SK-N-SH (cell line): ENCODE data around the gene PI4K2B. TPM values are rescaled to one million over a fixed set of nuclear protein-coding genes. Genes with fewer than 3 reads are reported as not detected.

Experiments used
- CTCF ChIA-PET: fragments of 300-600, 350-600 bp; formaldehyde crosslinking; extraction: SDS; loops from one replicate; lab custom pipeline; 2021; lab: Yijun Ruan, JAX
- POLR2A ChIA-PET: fragments of 350-600 bp; sonication (Branson Sonifier 250); formaldehyde crosslinking; extraction: SDS; loops from one replicate; lab custom pipeline; 2020; ENCODE audit warnings: antibody characterized with exemption, inconsistent platforms; lab: Yijun Ruan, JAX
- DNase-seq: peaks from one replicate; pipeline ENCODE4 v3.0.0; 2012
- H2AFZ ChIP-seq: fragments of 200-600 bp; sonication (generic); 2 replicates; pipeline ENCODE4 v1.8.1; 2016; ENCODE audit warnings: antibody characterized with exemption, mild to moderate bottlenecking, low read depth
- H3F3A ChIP-seq: fragments of 200-600 bp; sonication (generic); replicated peaks from 2 replicates; pipeline ENCODE3; 2016; ENCODE audit warnings: antibody characterized with exemption, mild to moderate bottlenecking; ENCODE audit not compliant: insufficient read depth
- H3K27ac ChIP-seq, 2 experiments: fragments of 200-500 bp in 1 of 2; fragments of 200-600 bp in 1 of 2; sonication (Bioruptor generic) in 1 of 2; sonication (generic), shearing (Covaris generic) in 1 of 2; 2 replicates each; pipeline versions ENCODE4 v1.5.1 to v1.6.1; 2014 to 2016; ENCODE audit warnings: low read depth in 2 of 2, inconsistent platforms in 1 of 2, low read length in 1 of 2, mild to moderate bottlenecking in 1 of 2, mixed read lengths in 1 of 2
- H3K27me3 ChIP-seq: fragments of 200-600 bp; sonication (generic), shearing (Covaris generic); 2 replicates; pipeline ENCODE4 v1.6.1; 2016; ENCODE audit warnings: mixed run types; ENCODE audit not compliant: insufficient read depth
- H3K36me3 ChIP-seq, 2 experiments: fragments of 200-500 bp in 1 of 2; fragments of 200-600 bp in 1 of 2; sonication (Bioruptor generic) in 1 of 2; sonication (generic) in 1 of 2; replicated peaks in 1 of 2; 2 replicates each; pipeline versions ENCODE3 to v1.5.1; 2014 to 2016; ENCODE audit warnings: low read length in 1 of 2, mild to moderate bottlenecking in 1 of 2; ENCODE audit not compliant: insufficient read depth in 2 of 2, control insufficient read depth in 1 of 2
- H3K4me1 ChIP-seq, 2 experiments: fragments of 200-500 bp in 1 of 2; fragments of 200-600 bp in 1 of 2; sonication (Bioruptor generic) in 1 of 2; sonication (generic), shearing (Covaris generic) in 1 of 2; 2 replicates each; pipeline versions ENCODE4 v1.5.1 to v1.6.1; 2014 to 2016; ENCODE audit warnings: low read depth in 1 of 2, low read length in 1 of 2, mixed run types in 1 of 2; ENCODE audit not compliant: insufficient read depth in 2 of 2, control insufficient read depth in 1 of 2
- H3K4me2 ChIP-seq: fragments of 200-600 bp; sonication (generic), shearing (Covaris generic); 2 replicates; pipeline ENCODE4 v1.6.1; 2017; ENCODE audit warnings: mixed run types
- H3K4me3 ChIP-seq, 2 experiments: fragments of 200-500 bp in 1 of 2; fragments of 200-600 bp in 1 of 2; sonication (Bioruptor generic) in 1 of 2; sonication (generic), shearing (Covaris generic) in 1 of 2; 2 replicates each; pipeline versions ENCODE4 v1.5.1 to v1.8.1; 2014 to 2016; ENCODE audit warnings: low read depth in 2 of 2, inconsistent platforms in 1 of 2, low read length in 1 of 2, mild to moderate bottlenecking in 1 of 2, mixed read lengths in 1 of 2, moderate library complexity in 1 of 2
- H3K79me2 ChIP-seq: fragments of 200-600 bp; sonication (generic); 2 replicates; pipeline ENCODE4 v1.8.1; 2017; ENCODE audit warnings: mild to moderate bottlenecking; ENCODE audit not compliant: insufficient read depth
- H3K9ac ChIP-seq: fragments of 200-600 bp; sonication (generic); 2 replicates; pipeline ENCODE4 v1.6.1; 2017; ENCODE audit warnings: mixed run types
- H3K9me2 ChIP-seq: fragments of 200-600 bp; sonication (generic); 2 replicates; pipeline ENCODE4 v1.6.1; 2017; ENCODE audit warnings: mixed run types
- H3K9me3 ChIP-seq: fragments of 200-600 bp; sonication (generic); 2 replicates; pipeline ENCODE4 v1.6.1; 2017; ENCODE audit warnings: mixed run types, mild to moderate bottlenecking, moderate library complexity
- H4K20me1 ChIP-seq: fragments of 200-600 bp; sonication (generic); 2 replicates; pipeline ENCODE4 v1.6.1; 2017; ENCODE audit warnings: mild to moderate bottlenecking, mixed run types; ENCODE audit not compliant: insufficient read depth
- FOSL2 ChIP-seq: IDR thresholded peaks from 2 replicates; pipeline ENCODE4 v1.4.0; 2012; ENCODE audit warnings: low read depth, mild to moderate bottlenecking, moderate library complexity, borderline replicate concordance
- GATA2 ChIP-seq: sonication (generic); formaldehyde crosslinking; IDR thresholded peaks from 2 replicates; pipeline ENCODE4 v1.5.0; 2020; ENCODE audit warnings: mild to moderate bottlenecking, missing genetic modification reagents
- MAX ChIP-seq: IDR thresholded peaks from 2 replicates; pipeline ENCODE4 v1.4.0; 2012; ENCODE audit warnings: low read depth
- MEF2A ChIP-seq: IDR thresholded peaks from 2 replicates; pipeline ENCODE4 v1.4.0; 2012; ENCODE audit warnings: low read depth, borderline replicate concordance
- MXI1 ChIP-seq: IDR thresholded peaks from 2 replicates; pipeline ENCODE4 v1.6.1; 2012; ENCODE audit warnings: mild to moderate bottlenecking, low read depth, low read length, improper control_type of control experiment
- POLR2AphosphoS5 ChIP-seq: IDR thresholded peaks from 2 replicates; pipeline ENCODE4 v1.6.1; 2012; ENCODE audit warnings: low read depth, low read length
- RAD21 ChIP-seq: IDR thresholded peaks from 2 replicates; pipeline ENCODE4 v1.6.1; 2012; ENCODE audit warnings: mild to moderate bottlenecking, low read length
- RCOR1 ChIP-seq: fragments of 150-350 bp; IDR thresholded peaks from 2 replicates; pipeline ENCODE4 v1.6.1; 2017; ENCODE audit warnings: antibody characterized with exemption, low read length
- REST ChIP-seq: IDR thresholded peaks from 2 replicates; pipeline ENCODE4 v1.6.1; 2012; ENCODE audit warnings: mild to moderate bottlenecking, low read depth, low read length, moderate library complexity
- SIN3A ChIP-seq: IDR thresholded peaks from 2 replicates; pipeline ENCODE4 v1.6.1; 2012; ENCODE audit warnings: low read depth, mild to moderate bottlenecking, low read length, moderate library complexity, borderline replicate concordance
- SMC3 ChIP-seq: IDR thresholded peaks from 2 replicates; pipeline ENCODE4 v1.6.1; 2012; ENCODE audit warnings: low read depth, low read length, improper control_type of control experiment
- TCF12 ChIP-seq: IDR thresholded peaks from 2 replicates; pipeline ENCODE4 v1.4.0; 2012
- TEAD4 ChIP-seq: IDR thresholded peaks from 2 replicates; pipeline ENCODE4 v1.4.0; 2012; ENCODE audit warnings: mild to moderate bottlenecking, borderline replicate concordance; ENCODE audit not compliant: insufficient read depth
- ZBTB33 ChIP-seq: IDR thresholded peaks from 2 replicates; pipeline ENCODE4 v1.4.0; 2012; ENCODE audit warnings: low read depth, borderline replicate concordance
- WGBS: methylation state at CpG from one replicate; pipeline ENCODE4 v1.1.6; 2017; ENCODE audit warnings: low lambda C conversion rate; 5-methylcytosine and 5-hydroxymethylcytosine counted together
- polyA plus RNA-seq, 3 experiments: library from polyadenylated mRNA; depleted of rRNA; stranded (reverse); fragments of >200 nt; gene quantifications; 2 replicates each; pipeline ENCODE4 v1.2.3, GENCODE V29; 2012
- TF ChIP-seq, protein P1 (sequence below): fragments of 200-600 bp; sonication (generic); IDR thresholded peaks from 2 replicates; pipeline ENCODE4 v1.6.1; 2017; ENCODE audit warnings: antibody characterized with exemption, mild to moderate bottlenecking, moderate library complexity

The PI4K2B gene
- polyA plus RNA-seq, 1 of the 3 experiments (the other 2 are of a cell fraction): 3.1 TPM

- no peaks in the 10 kb centered on the region for H3K4me1 ChIP-seq
- DNase-seq: no peak
- 55% methylated on average over 10 of the region's 10 CpGs for WGBS
These were observed 65.8 kb downstream of the PI4K2B start for GRCh38 chr4:25299476-25300203.

GRCh38 chr4:25301471-25301870, 67.6 kb downstream of the PI4K2B start:
- H3K4me2 ChIP-seq: no peak overlapping the region
- H2AFZ ChIP-seq: no peak overlapping the region
- no peaks in the 10 kb centered on the region for H3K9me2 ChIP-seq
- no peak overlapping the region for H3K4me3 ChIP-seq
- DNase-seq: no peak
- H3K9ac ChIP-seq: no peak overlapping the region
- H3K27me3 ChIP-seq: peaks cover 4% of the 10 kb centered on the region; the same call in 1 of the 2 replicates
- no peaks in the 10 kb centered on the region for H4K20me1 ChIP-seq
- H3K27ac ChIP-seq: no peak overlapping the region
- ChIA-PET CTCF (interaction anchor here (0.8 to 6.2 kb wide), 2 partner anchors 11 to 67 kb away, joined by 3 to 40 read pairs; partner anchors contain the start of gene ZCCHC4), POLR2A (no interaction called here)
- H3K36me3 ChIP-seq: no peaks in the 10 kb centered on the region
- no peaks in the 10 kb centered on the region for H3K79me2 ChIP-seq
- H3F3A ChIP-seq: no peaks in the 10 kb centered on the region
- H3K9me3 ChIP-seq: no peaks in the 10 kb centered on the region
- WGBS: 29% methylated on average over 4 of the region's 4 CpGs
- H3K4me1 ChIP-seq: no peaks in the 10 kb centered on the region
- TF ChIP-seq MAX (no peak), RCOR1 (no peak), GATA2 (CRISPR knock-in tag) (no peak), FOSL2 (no peak), SIN3A (no peak), TEAD4 (no peak), SMC3 (no peak), MEF2A (no peak), ZBTB33 (no peak), MXI1 (no peak)
- TF ChIP-seq, protein P1, sequence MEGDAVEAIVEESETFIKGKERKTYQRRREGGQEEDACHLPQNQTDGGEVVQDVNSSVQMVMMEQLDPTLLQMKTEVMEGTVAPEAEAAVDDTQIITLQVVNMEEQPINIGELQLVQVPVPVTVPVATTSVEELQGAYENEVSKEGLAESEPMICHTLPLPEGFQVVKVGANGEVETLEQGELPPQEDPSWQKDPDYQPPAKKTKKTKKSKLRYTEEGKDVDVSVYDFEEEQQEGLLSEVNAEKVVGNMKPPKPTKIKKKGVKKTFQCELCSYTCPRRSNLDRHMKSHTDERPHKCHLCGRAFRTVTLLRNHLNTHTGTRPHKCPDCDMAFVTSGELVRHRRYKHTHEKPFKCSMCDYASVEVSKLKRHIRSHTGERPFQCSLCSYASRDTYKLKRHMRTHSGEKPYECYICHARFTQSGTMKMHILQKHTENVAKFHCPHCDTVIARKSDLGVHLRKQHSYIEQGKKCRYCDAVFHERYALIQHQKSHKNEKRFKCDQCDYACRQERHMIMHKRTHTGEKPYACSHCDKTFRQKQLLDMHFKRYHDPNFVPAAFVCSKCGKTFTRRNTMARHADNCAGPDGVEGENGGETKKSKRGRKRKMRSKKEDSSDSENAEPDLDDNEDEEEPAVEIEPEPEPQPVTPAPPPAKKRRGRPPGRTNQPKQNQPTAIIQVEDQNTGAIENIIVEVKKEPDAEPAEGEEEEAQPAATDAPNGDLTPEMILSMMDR: no peak

More at GRCh38 chr4:25299476-25300203, 65.8 kb downstream of the PI4K2B start:
- TF ChIP-seq SMC3 (no peak), POLR2AphosphoS5 (no peak), RAD21 (no peak), TCF12 (no peak), REST (no peak)
- H3K9me3 ChIP-seq: no peaks in the 10 kb centered on the region
- no peaks in the 10 kb centered on the region for H3K36me3 ChIP-seq
- no peaks in the 10 kb centered on the region for H4K20me1 ChIP-seq
- H3K4me3 ChIP-seq: no peak overlapping the region
- ChIA-PET CTCF (interaction anchor here (0.8 to 6.2 kb wide), 4 partner anchors 11 to 320 kb away, joined by 3 to 40 read pairs (median 3); partner anchors contain the start of gene ZCCHC4), POLR2A (no interaction called here)
- no peaks in the 10 kb centered on the region for H3K9me2 ChIP-seq
- H2AFZ ChIP-seq: no peak overlapping the region
- no peak overlapping the region for H3K27ac ChIP-seq
- no peak overlapping the region for H3K4me2 ChIP-seq
- H3K79me2 ChIP-seq: no peaks in the 10 kb centered on the region
- H3K9ac ChIP-seq: no peak overlapping the region
- H3K27me3 ChIP-seq: peaks cover 4% of the 10 kb centered on the region; the same call in 1 of the 2 replicates
- H3F3A ChIP-seq: no peaks in the 10 kb centered on the region
